Skeletal muscle tissue (tissue), 4 donors: ENCODE measurements around the gene TUBGCP2. TPM values are rescaled to one million over a fixed set of nuclear protein-coding genes. Genes with fewer than 3 reads are reported as not detected.

ENCODE experiments used
- H3K27ac ChIP-seq: one replicate; pipeline ENCODE4 v1.7.0; 2013; ENCODE audit warnings: mild to moderate bottlenecking, low read depth, low read length, inconsistent platforms
- H3K27me3 ChIP-seq, 3 donors: one replicate each; pipeline ENCODE4 v1.7.0; 2013; ENCODE audit warnings: low read length in 3 of 3; ENCODE audit not compliant: control insufficient read depth in 3 of 3, insufficient read depth in 3 of 3
- H3K36me3 ChIP-seq, 3 donors: one replicate each; pipeline ENCODE4 v1.7.0; 2013; ENCODE audit warnings: low read length in 3 of 3; ENCODE audit not compliant: control insufficient read depth in 3 of 3, insufficient read depth in 3 of 3
- H3K4me1 ChIP-seq, 3 donors: one replicate each; pipeline ENCODE4 v1.7.0; 2013; ENCODE audit warnings: low read length in 3 of 3, mild to moderate bottlenecking in 3 of 3; ENCODE audit not compliant: control insufficient read depth in 3 of 3, insufficient read depth in 3 of 3
- H3K4me3 ChIP-seq, 3 donors: one replicate each; pipeline ENCODE4 v1.7.0; 2013; ENCODE audit warnings: low read length in 3 of 3
- H3K9ac ChIP-seq, 3 donors: one replicate each; pipeline ENCODE4 v1.7.0; 2013; ENCODE audit warnings: low read length in 3 of 3, mild to moderate bottlenecking in 3 of 3, moderate library complexity in 2 of 3, low read depth in 1 of 3
- H3K9me3 ChIP-seq, 3 donors: one replicate each; pipeline ENCODE4 v1.7.0; 2013; ENCODE audit warnings: low read length in 3 of 3; ENCODE audit not compliant: control insufficient read depth in 3 of 3
- total RNA-seq: library from RNA; depleted of rRNA; stranded (reverse); fragments of >200 nt; gene quantifications from one replicate; pipeline ENCODE4 v1.2.3, GENCODE V29; 2014
- donor health status: Osteomylitis.

Gene TUBGCP2
- total RNA-seq, 1 donor from 2014 or later = 39.7 TPM

DNA sequence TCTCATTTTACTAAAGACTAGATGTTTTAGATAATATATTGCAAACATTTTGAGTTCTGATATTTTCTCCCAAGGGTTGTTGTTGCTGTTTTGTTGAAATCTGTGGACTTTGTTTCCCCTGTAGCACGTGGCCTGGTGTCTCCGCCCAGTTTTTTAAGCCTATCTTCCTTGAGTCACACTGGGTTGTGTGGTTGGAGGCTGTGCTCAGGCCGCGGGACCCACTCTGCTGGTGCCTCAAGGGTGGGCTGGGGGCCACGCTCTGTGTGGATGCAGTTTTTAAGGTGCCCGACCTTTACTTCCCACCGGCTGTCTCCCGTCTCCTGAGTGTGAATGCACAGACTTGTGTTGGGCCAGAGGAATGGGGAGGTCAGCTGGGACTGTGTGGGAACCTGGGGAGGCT lies 34.3 kb upstream of the TUBGCP2 start:
- Histone ChIP-seq H3K4me3 (no peak overlapping the region), H3K36me3 (no peaks in the 10 kb centered on the region), H3K4me1 (no peaks in the 10 kb centered on the region), H3K9ac (no peak overlapping the region), H3K27me3 (peaks cover 51 to 66% (median 56%) of the 10 kb centered on the region in 3 donors), H3K27ac (no peak overlapping the region), H3K9me3 (no peaks in the 10 kb centered on the region)

DNA sequence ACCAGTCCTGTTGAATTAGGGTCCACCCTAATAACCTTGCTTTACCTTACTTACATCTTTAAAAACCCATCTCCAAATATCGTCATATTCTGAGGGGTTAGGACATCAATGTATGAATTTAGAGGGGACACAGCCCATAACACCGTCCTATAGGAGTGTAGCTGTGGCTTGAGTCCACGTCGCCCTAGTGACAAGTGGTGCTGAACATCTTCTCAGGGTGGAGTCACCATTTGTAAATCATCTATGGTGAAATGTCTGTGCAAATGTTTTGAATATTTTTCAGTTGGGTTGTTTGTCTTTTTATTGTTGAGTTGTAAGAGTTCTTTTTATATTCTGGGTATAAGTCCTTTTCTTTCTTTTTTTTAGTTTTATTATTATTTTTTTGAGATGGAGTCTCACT lies 33.3 kb upstream of the TUBGCP2 start:
- H3K36me3 ChIP-seq = no peaks in the 10 kb centered on the region
- H3K9me3 ChIP-seq = no peaks in the 10 kb centered on the region
- peaks cover 53 to 69% (median 59%) of the 10 kb centered on the region in 3 donors for H3K27me3 ChIP-seq
- no peak overlapping the region for H3K9ac ChIP-seq
- H3K27ac ChIP-seq = no peak overlapping the region
- H3K4me1 ChIP-seq = no peaks in the 10 kb centered on the region
- H3K4me3 ChIP-seq = no peak overlapping the region

DNA sequence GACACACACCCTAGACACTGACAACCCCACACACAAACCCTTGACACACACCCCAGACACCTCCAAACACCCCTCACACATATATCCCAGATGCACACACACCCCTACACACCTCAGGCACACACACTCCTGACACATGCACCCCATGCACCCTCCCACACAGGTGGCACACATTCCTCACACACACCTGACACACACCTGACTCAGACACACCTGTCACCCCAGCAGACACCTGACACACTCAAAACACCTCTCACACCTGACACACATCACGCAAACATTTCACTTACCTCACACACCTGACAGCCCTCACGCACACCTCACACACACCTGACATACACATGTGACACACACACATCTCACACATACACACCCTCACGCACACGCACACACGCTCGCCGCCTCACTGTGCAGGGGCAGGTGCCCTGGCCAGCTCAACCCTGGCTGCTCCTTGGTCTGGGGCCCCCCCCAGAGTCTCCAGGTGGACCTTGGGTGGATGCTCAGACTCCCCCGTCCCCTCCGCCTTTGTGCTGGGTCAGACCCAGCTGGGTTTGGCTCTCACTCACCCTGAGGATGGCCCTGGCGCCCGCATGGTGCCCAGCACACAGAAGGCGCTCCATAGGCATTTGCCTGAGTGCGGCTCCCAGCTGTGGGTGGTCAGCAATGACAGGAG lies 31.2 kb upstream of the TUBGCP2 start:
- Histone ChIP-seq H3K4me3 (no peak overlapping the region), H3K27ac (no peak overlapping the region), H3K4me1 (peaks cover 5 to 9% (median 8%) of the 10 kb centered on the region in 3 donors), H3K9ac (no peak overlapping the region), H3K27me3 (peaks cover 65 to 78% (median 67%) of the 10 kb centered on the region in 3 donors), H3K36me3 (no peaks in the 10 kb centered on the region), H3K9me3 (no peaks in the 10 kb centered on the region)

DNA sequence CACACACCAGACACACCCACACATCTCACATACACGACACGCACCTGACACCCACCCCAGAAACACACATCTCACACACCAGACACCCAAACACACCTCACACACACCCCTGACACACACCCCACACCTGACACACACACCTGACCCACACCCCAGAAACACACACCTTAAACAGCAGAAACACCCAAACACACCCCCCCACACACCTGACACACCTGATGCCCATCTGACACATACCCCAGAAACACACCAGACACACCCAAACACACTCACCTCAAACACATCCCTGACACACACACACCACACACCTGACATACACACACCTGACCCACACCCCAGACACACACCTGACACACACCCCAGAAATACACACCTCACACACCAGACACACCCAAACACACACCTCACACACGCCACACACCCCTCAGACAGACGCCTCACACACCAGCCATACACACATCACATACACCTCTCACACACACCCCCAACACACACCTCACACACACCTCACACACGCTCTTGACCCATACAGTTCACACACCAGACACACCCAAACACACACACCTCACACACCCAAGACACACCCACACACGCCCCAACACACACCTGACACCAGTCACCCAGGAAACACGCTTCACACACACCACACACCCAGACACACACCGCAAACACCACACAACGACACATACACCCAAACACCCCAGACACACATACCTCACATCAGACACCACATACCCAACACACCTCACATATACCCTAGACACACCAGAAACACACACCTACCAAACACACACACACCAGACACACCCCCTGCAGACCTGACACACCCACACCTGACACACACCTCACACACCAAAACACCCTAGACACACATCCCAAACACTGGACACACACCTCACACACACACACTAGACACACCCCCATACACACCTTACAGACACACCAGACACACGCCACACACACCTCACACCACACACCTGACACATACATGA lies 29.7 kb upstream of the TUBGCP2 start:
- H3K36me3 ChIP-seq = no peaks in the 10 kb centered on the region
- peaks cover 67 to 79% (median 68%) of the 10 kb centered on the region in 3 donors for H3K27me3 ChIP-seq
- H3K27ac ChIP-seq = no peak overlapping the region
- no peaks in the 10 kb centered on the region for H3K9me3 ChIP-seq
- H3K4me3 ChIP-seq = no peak overlapping the region
- peaks cover 5 to 10% (median 9%) of the 10 kb centered on the region in 3 donors for H3K4me1 ChIP-seq
- H3K9ac ChIP-seq = no peak overlapping the region

DNA sequence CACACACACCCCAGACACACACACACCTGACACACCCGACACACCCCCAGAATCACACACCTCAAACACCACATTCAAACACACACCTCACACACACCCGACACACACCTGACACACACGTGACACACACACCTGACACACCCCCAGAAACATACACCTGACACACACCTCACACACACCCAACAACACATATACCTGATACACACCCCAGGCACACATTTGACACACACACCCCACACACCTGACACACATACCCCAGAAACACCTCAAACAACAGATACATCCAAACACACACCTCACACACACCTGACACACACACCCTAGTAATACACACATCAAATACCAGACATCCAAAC lies 28.7 kb upstream of the TUBGCP2 start:
- Histone ChIP-seq H3K9me3 (no peaks in the 10 kb centered on the region), H3K36me3 (no peaks in the 10 kb centered on the region), H3K27ac (no peak overlapping the region), H3K27me3 (peaks cover 65 to 78% (median 67%) of the 10 kb centered on the region in 3 donors), H3K9ac (no peak overlapping the region), H3K4me3 (no peak overlapping the region), H3K4me1 (peaks cover 5 to 10% (median 9%) of the 10 kb centered on the region in 3 donors)

DNA sequence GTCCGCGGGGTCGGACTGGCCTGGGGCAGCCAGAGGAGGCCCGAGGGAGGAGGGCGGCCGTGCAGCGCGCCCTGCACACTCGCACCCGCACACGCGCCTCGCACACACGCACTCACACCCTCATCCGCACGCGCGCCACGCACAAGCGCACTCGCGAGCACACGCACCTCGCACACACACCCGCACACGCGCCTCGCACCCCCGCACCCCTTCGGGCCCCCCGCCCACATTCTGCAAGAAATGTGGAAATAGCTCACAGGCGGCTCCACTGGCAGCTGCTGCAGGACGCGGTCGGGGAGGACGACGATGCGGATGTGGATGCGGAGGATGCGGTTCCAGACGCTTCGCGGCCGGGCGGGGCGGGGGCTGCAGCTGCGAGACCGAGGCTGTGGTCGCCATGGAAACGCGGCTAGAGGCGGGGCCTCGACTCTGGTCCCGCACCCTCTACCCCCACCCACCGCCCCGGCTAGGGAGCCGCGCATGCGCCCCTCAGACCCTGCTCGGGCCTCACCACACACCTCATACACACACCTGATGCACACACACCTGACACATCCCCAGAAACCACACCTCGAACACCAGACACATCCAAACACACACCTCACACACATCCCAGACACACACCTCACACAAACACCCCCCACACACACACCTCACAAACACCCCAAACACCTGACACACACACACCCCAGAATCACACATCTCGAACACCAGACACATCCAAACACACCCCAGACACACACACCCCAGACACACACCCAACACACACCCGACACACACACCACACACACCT lies 28.1 kb upstream of the TUBGCP2 start, which contains the start of gene CALY:
Gene CALY (minus strand): TSS at position 320 of the 793 bp plus-strand sequence. CDS start 7,907 bp downstream, outside the sequence.
- Histone ChIP-seq H3K9me3 (no peaks in the 10 kb centered on the region), H3K27me3 (peaks cover 71 to 82% (median 71%) of the 10 kb centered on the region in 3 donors), H3K36me3 (no peaks in the 10 kb centered on the region), H3K4me1 (peaks cover 5 to 10% (median 9%) of the 10 kb centered on the region in 3 donors), H3K4me3 (no peak within 1 kb of the TSS), H3K27ac (no peak within 1 kb of the TSS), H3K9ac (no peak within 1 kb of the TSS)

DNA sequence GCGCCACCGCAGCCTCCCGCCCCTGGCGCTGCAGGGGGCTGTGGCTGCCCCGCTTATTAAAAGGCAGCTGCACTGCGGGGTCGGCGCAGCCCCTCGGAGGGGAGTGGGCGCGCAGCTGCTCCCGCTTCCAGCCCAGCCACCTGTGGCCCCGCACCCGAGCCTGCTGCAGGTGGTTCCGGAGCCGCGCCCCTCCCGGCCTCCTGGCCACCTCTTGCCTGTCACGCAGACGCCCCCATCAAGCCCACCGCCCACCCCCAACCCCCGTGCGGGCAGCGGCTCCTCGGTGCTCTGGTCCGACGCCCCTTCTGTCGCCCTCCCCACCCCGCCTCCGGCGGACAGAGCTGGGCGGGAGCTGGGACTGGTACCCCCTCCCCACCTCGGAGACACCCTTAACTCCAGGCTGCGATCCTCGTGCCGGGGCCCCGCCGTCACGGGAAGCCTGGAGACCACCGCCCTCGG lies 27.5 kb upstream of the TUBGCP2 start:
- peaks cover 69 to 80% (median 76%) of the 10 kb centered on the region in 3 donors for H3K27me3 ChIP-seq
- no peak overlapping the region for H3K27ac ChIP-seq
- H3K36me3 ChIP-seq = no peaks in the 10 kb centered on the region
- H3K4me1 ChIP-seq = peaks cover 5 to 10% (median 9%) of the 10 kb centered on the region in 3 donors
- no peak overlapping the region for H3K4me3 ChIP-seq
- no peak overlapping the region for H3K9ac ChIP-seq
- no peaks in the 10 kb centered on the region for H3K9me3 ChIP-seq

DNA sequence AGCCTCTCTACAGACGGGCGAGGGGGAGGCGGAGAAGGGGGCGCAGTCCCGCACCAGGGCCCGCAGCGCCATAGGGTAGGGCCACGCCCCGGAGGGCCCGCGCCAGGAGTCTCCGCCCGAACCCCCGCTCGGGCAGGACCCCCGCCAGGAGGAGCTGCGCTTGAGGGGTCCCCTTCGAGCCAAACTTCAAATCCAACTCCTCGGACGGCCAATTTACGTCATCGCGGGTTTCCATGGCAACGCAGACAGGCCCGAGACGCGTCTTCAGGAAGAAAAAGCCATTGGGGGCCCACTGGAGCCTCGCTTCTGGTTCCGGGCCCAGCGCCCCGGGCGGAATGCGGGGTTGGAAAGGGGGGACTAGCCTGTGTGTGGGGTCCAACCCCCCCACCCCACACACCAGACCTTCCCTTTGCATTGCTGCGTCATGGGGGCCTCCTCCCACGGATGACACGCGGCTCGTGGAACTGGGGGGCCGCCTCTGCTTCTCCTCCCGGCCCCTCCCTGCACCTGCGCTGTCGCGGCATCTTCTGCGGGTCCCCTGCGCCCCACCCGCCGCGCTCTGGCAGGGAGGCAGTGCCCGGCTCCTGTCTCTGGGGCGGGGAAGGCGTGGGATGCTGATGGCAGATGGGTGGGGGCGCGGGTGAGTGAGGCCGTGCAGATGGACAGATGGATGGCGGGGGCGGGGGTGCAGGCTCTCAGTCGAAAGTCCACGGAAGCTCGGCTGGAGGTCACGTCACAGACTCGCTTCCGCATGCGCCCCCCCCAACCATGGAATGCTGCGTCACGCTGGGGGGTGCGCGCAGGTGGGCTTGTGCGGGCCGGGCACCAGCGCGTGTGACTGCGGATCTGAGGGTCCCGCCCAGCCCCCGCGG lies 26.8 kb upstream of the TUBGCP2 start:
- peaks cover 72 to 84% (median 81%) of the 10 kb centered on the region in 3 donors for H3K27me3 ChIP-seq
- peak overlapping the region in 1 of 3 donors; percentile 22 for H3K4me3 ChIP-seq
- H3K36me3 ChIP-seq = no peaks in the 10 kb centered on the region
- H3K4me1 ChIP-seq = peaks cover 5 to 10% (median 9%) of the 10 kb centered on the region in 3 donors
- H3K9ac ChIP-seq = no peak overlapping the region
- H3K27ac ChIP-seq = no peak overlapping the region
- no peaks in the 10 kb centered on the region for H3K9me3 ChIP-seq
